ENCODE measurements around the gene ATP5PO.

GRCh38 chr21:33963848-33964555, 48.4 kb upstream of the ATP5PO start:
- no peak for TF ChIP-seq CTCF (conservative IDR thresholded peaks at IDR 0.05; ENCODE audit: low read length)
- TF ChIP-seq EZH2phosphoT487 (IDR thresholded peaks at IDR 0.05; ENCODE audit: borderline replicate concordance, low read depth, low read length): no peak

All from OCI-LY7 (cell line).